CD14-positive monocyte (primary cell): ENCODE measurements around the gene FN1. TPM values are rescaled to one million over a fixed set of nuclear protein-coding genes. Genes with fewer than 3 reads are reported as not detected.
A peak's percentile ranks its signal among the peaks of the same experiment; 100 is the strongest.

Experiments
- DNase-seq, 3 donors: peaks; one replicate each; pipeline ENCODE4 v3.0.0-alpha.2; 2011 to 2022
- H2AFZ ChIP-seq: 2 replicates; pipeline ENCODE4 v1.6.0; 2012; ENCODE audit warnings: mild to moderate bottlenecking, low read depth, low read length, inconsistent platforms; ENCODE audit not compliant: insufficient read depth, poor library complexity, severe bottlenecking
- H3K27ac ChIP-seq, 2 donors: 1 replicate in 1 of 2; 2 replicates in 1 of 2; pipeline ENCODE4 v1.5.1; 2012 to 2013; ENCODE audit warnings: low read length in 2 of 2, control low read depth in 1 of 2, inconsistent platforms in 1 of 2, low read depth in 1 of 2, mild to moderate bottlenecking in 1 of 2
- H3K27me3 ChIP-seq, 2 donors: one replicate each; pipeline versions ENCODE4 v1.6.0 to v1.6.1; 2011 to 2013; ENCODE audit warnings: low read length in 2 of 2; ENCODE audit not compliant: control insufficient read depth in 2 of 2, insufficient read depth in 2 of 2
- H3K36me3 ChIP-seq, 2 donors: replicated peaks in 1 of 2; 1 replicate in 1 of 2; 2 replicates in 1 of 2; pipeline versions ENCODE4 v1.5.1 to v1.6.1; 2012 to 2013; ENCODE audit warnings: low read length in 2 of 2, control low read depth in 1 of 2, inconsistent platforms in 1 of 2, mild to moderate bottlenecking in 1 of 2; ENCODE audit not compliant: insufficient read depth in 2 of 2, control insufficient read depth in 1 of 2
- H3K4me1 ChIP-seq, 2 donors: 1 replicate in 1 of 2; 2 replicates in 1 of 2; pipeline versions ENCODE4 v1.5.1 to v1.6.1; 2012 to 2013; ENCODE audit warnings: low read length in 2 of 2, control low read depth in 1 of 2, inconsistent platforms in 1 of 2, mild to moderate bottlenecking in 1 of 2, moderate library complexity in 1 of 2; ENCODE audit not compliant: insufficient read depth in 2 of 2, control insufficient read depth in 1 of 2
- H3K4me2 ChIP-seq: replicated peaks from 2 replicates; pipeline ENCODE3; 2012; ENCODE audit warnings: low read length, moderate library complexity, mild to moderate bottlenecking; ENCODE audit not compliant: poor library complexity, severe bottlenecking; ENCODE audit errors: extremely low read depth
- H3K4me3 ChIP-seq, 3 experiments: fragments of 200-600 bp in 1 of 3; sonication (generic) in 1 of 3; replicated peaks in 1 of 3; 1 replicate in 2 of 3; 2 replicates in 1 of 3; pipeline ENCODE4 v1.5.1; 2011 to 2013; ENCODE audit warnings: low read length in 3 of 3, mild to moderate bottlenecking in 3 of 3, control low read depth in 2 of 3, low read depth in 2 of 3, inconsistent platforms in 1 of 3, moderate library complexity in 1 of 3
- H3K79me2 ChIP-seq: 2 replicates; pipeline ENCODE4 v1.6.0; 2012; ENCODE audit warnings: mild to moderate bottlenecking, control low read depth, inconsistent platforms, low read length, moderate library complexity; ENCODE audit not compliant: insufficient read depth
- H3K9ac ChIP-seq: 2 replicates; pipeline ENCODE4 v1.6.0; 2017; ENCODE audit warnings: low read length, mild to moderate bottlenecking; ENCODE audit not compliant: insufficient read depth, poor library complexity, severe bottlenecking
- H3K9me3 ChIP-seq, 2 donors: replicated peaks in 1 of 2; 1 replicate in 1 of 2; 2 replicates in 1 of 2; pipeline versions ENCODE4 v1.5.1 to v1.6.1; 2012 to 2013; ENCODE audit warnings: low read length in 2 of 2, control low read depth in 1 of 2; ENCODE audit not compliant: control insufficient read depth in 1 of 2, insufficient read depth in 1 of 2
- H4K20me1 ChIP-seq: 2 replicates; pipeline ENCODE4 v1.6.0; 2012; ENCODE audit warnings: mild to moderate bottlenecking, low read length, control low read depth, moderate library complexity; ENCODE audit not compliant: insufficient read depth
- H3K27ac Mint-ChIP-seq, 7 donors: one replicate each; pipeline ENCODE4 v1.8.0; 2020; ENCODE audit warnings: mild to moderate bottlenecking in 7 of 7, mixed read lengths in 7 of 7, moderate library complexity in 6 of 7, inconsistent platforms in 2 of 7
- H3K27me3 Mint-ChIP-seq, 3 donors: one replicate each; pipeline ENCODE4 v1.8.0; 2021 to 2022; ENCODE audit warnings: low read depth in 3 of 3, mild to moderate bottlenecking in 3 of 3, mixed read lengths in 3 of 3, moderate library complexity in 3 of 3, inconsistent platforms in 1 of 3
- H3K36me3 Mint-ChIP-seq, 2 donors: one replicate each; pipeline ENCODE4 v1.8.0; 2020; ENCODE audit warnings: mixed read lengths in 2 of 2, inconsistent platforms in 1 of 2, mild to moderate bottlenecking in 1 of 2
- H3K4me1 Mint-ChIP-seq: one replicate; pipeline ENCODE4 v1.8.0; 2020; ENCODE audit warnings: mild to moderate bottlenecking, mixed read lengths
- H3K4me3 Mint-ChIP-seq, 2 donors: one replicate each; pipeline ENCODE4 v1.8.0; 2020; ENCODE audit warnings: mild to moderate bottlenecking in 2 of 2, mixed read lengths in 2 of 2, moderate library complexity in 1 of 2
- H3K9me3 Mint-ChIP-seq, 7 donors: one replicate each; pipeline ENCODE4 v1.8.0; 2020 to 2022; ENCODE audit warnings: mixed read lengths in 7 of 7, mild to moderate bottlenecking in 6 of 7, moderate library complexity in 6 of 7, inconsistent platforms in 2 of 7
- WGBS: methylation state at CpG from one replicate; pipeline ENCODE4 v1.1.5; 2013; ENCODE audit warnings: missing lambda C conversion rate; ENCODE audit not compliant: insufficient coverage; 5-methylcytosine and 5-hydroxymethylcytosine counted together
- intact Hi-C, 2 donors: fragments of 100-400 bp; cut with micrococcal nuclease; formaldehyde crosslinking; loops; one replicate each; pipeline versions ENCODE4 v1.15.0 to v1.15.1; 2023
- polyA plus RNA-seq, 3 donors: library from polyadenylated mRNA; depleted of rRNA in 1 of 3; unstranded in 2 of 3; stranded (reverse) in 1 of 3; fragments of 300-500 nt in 2 of 3; fragments of >200 nt in 1 of 3; fragmentation: Illumina TruSeq in 2 of 3; gene quantifications; 1 replicate in 2 of 3; 2 replicates in 1 of 3; pipeline ENCODE4 v1.2.3, GENCODE V29; 2012 to 2021
- TF ChIP-seq, protein P1 (sequence below): fragments of 200-600 bp; IDR thresholded peaks from one replicate; pipeline ENCODE4 v1.8.0; 2022; ENCODE audit warnings: antibody characterized with exemption, mild to moderate bottlenecking

Gene FN1
- polyA plus RNA-seq, 3 donors, result 0.21 to 0.72 (median 0.23) TPM

DNA sequence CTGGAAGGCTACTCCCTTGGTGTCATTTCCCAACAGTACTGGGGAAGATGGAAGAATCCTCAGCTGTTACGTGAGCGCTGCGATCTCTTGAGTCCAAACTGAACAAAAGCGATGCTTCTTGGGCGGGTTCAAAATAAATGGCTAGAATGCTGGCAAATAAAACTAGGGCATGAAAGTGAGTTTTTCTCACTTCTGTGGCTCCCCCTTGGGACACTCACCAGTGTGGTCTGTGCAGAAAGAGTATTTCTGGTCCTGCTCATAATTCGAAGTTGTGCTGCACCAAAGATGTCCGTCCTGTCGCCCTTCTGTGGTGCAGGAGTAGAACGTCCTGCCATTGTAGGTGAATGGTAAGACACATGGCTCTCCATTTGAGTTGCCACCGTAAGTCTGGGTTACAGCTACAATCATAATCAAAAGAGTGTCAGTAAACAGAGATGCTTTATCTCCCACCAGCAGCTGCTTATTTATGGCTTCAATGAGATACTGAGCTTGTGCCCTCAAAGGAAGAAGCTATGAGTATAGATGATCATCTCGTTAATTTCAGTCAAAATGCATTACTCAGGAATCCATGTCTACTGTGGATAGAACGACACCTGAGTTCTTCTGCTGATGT lies 11.8 kb downstream of the FN1 start:
- Histone ChIP-seq H3K36me3 (no peaks in the 10 kb centered on the region), H2AFZ (no peak overlapping the region), H3K27ac (no peak overlapping the region), H3K79me2 (no peaks in the 10 kb centered on the region), H3K4me2 (no peak overlapping the region), H3K27me3 (peaks cover 5 to 18% of the 10 kb centered on the region in 2 donors), H3K9ac (no peak overlapping the region), H3K9me3 (no peaks in the 10 kb centered on the region), H4K20me1 (no peaks in the 10 kb centered on the region), H3K4me3 (no peak overlapping the region), H3K4me1 (no peaks in the 10 kb centered on the region)
- H3K27me3 Mint-ChIP-seq, result peaks cover 14 to 43% (median 26%) of the 10 kb centered on the region in 3 donors
- peak overlapping the region in 1 of 7 donors; percentile 16 for H3K27ac Mint-ChIP-seq
- peaks cover 3% of the 10 kb centered on the region for H3K4me1 Mint-ChIP-seq
- H3K4me3 Mint-ChIP-seq, result peak overlapping the region in 1 of 2 donors; percentile 52
- no peaks in the 10 kb centered on the region for H3K36me3 Mint-ChIP-seq
- no peak for DNase-seq
- 97% methylated on average over 6 of the region's 12 CpGs for whole genome bisulfite sequencing
- peaks cover 0 to 3% (median 0%) of the 10 kb centered on the region in 7 donors for H3K9me3 Mint-ChIP-seq
- TF ChIP-seq, protein P1, sequence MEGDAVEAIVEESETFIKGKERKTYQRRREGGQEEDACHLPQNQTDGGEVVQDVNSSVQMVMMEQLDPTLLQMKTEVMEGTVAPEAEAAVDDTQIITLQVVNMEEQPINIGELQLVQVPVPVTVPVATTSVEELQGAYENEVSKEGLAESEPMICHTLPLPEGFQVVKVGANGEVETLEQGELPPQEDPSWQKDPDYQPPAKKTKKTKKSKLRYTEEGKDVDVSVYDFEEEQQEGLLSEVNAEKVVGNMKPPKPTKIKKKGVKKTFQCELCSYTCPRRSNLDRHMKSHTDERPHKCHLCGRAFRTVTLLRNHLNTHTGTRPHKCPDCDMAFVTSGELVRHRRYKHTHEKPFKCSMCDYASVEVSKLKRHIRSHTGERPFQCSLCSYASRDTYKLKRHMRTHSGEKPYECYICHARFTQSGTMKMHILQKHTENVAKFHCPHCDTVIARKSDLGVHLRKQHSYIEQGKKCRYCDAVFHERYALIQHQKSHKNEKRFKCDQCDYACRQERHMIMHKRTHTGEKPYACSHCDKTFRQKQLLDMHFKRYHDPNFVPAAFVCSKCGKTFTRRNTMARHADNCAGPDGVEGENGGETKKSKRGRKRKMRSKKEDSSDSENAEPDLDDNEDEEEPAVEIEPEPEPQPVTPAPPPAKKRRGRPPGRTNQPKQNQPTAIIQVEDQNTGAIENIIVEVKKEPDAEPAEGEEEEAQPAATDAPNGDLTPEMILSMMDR, result no peak
- intact Hi-C loops, result no loop called here

DNA sequence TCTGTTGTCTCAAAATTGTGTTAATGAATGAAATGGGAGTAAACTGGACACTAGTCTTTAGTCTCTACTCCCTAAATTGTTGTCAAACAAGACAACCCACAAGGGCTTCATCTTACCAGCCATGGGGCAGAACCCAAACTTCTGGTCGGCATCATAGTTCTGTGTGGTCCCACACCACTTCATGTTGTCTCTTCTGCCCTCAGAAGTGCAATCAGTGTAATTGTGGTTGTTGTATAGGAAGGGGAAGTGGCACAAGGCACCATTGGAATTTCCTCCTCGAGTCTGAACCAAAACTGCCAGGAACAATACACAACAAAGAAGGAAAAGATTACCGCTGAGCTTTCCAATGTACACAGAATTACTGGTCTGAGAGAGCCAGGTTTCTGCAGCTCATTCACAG lies 12.6 kb downstream of the FN1 start:
- Histone ChIP-seq H3K9me3 (no peaks in the 10 kb centered on the region), H3K27me3 (peaks cover 5 to 14% of the 10 kb centered on the region in 2 donors), H3K36me3 (no peaks in the 10 kb centered on the region), H3K27ac (no peak overlapping the region), H4K20me1 (no peaks in the 10 kb centered on the region), H3K79me2 (no peaks in the 10 kb centered on the region), H3K4me3 (no peak overlapping the region), H2AFZ (no peak overlapping the region), H3K4me2 (no peak overlapping the region), H3K9ac (no peak overlapping the region), H3K4me1 (no peaks in the 10 kb centered on the region)
- Mint-ChIP-seq H3K9me3 (peaks cover 0 to 3% (median 0%) of the 10 kb centered on the region in 7 donors), H3K27me3 (peaks cover 12 to 37% (median 20%) of the 10 kb centered on the region in 3 donors), H3K4me3 (peak overlapping the region in 1 of 2 donors; percentile 51), H3K4me1 (peaks cover 3% of the 10 kb centered on the region), H3K27ac (no peak overlapping the region), H3K36me3 (no peaks in the 10 kb centered on the region)
- intact Hi-C loops, result no loop called here
- no CpG with 5 or more reads among the region's 3 CpGs for WGBS
- no peak for DNase-seq
- TF ChIP-seq, protein P1, result no peak
